SK-N-SH (cell line): Measurements from ENCODE around the gene SPAG6. TPM values are rescaled to one million over a fixed set of nuclear protein-coding genes. Genes with fewer than 3 reads are reported as not detected.

ENCODE experiments used
- CTCF ChIA-PET: fragments of 300-600, 350-600 bp; formaldehyde crosslinking; extraction: SDS; loops from one replicate; lab custom pipeline; 2021; lab: Yijun Ruan, JAX
- POLR2A ChIA-PET: fragments of 350-600 bp; sonication (Branson Sonifier 250); formaldehyde crosslinking; extraction: SDS; loops from one replicate; lab custom pipeline; 2020; ENCODE audit warnings: antibody characterized with exemption, inconsistent platforms; lab: Yijun Ruan, JAX
- DNase-seq: peaks from one replicate; pipeline ENCODE4 v3.0.0; 2012
- H2AFZ ChIP-seq: fragments of 200-600 bp; sonication (generic); 2 replicates; pipeline ENCODE4 v1.8.1; 2016; ENCODE audit warnings: antibody characterized with exemption, mild to moderate bottlenecking, low read depth
- H3F3A ChIP-seq: fragments of 200-600 bp; sonication (generic); replicated peaks from 2 replicates; pipeline ENCODE3; 2016; ENCODE audit warnings: antibody characterized with exemption, mild to moderate bottlenecking; ENCODE audit not compliant: insufficient read depth
- H3K27ac ChIP-seq, 2 experiments: fragments of 200-500 bp in 1 of 2; fragments of 200-600 bp in 1 of 2; sonication (Bioruptor generic) in 1 of 2; sonication (generic), shearing (Covaris generic) in 1 of 2; 2 replicates each; pipeline versions ENCODE4 v1.5.1 to v1.6.1; 2014 to 2016; ENCODE audit warnings: low read depth in 2 of 2, inconsistent platforms in 1 of 2, low read length in 1 of 2, mild to moderate bottlenecking in 1 of 2, mixed read lengths in 1 of 2
- H3K27me3 ChIP-seq: fragments of 200-600 bp; sonication (generic), shearing (Covaris generic); 2 replicates; pipeline ENCODE4 v1.6.1; 2016; ENCODE audit warnings: mixed run types; ENCODE audit not compliant: insufficient read depth
- H3K36me3 ChIP-seq, 2 experiments: fragments of 200-500 bp in 1 of 2; fragments of 200-600 bp in 1 of 2; sonication (Bioruptor generic) in 1 of 2; sonication (generic) in 1 of 2; replicated peaks in 1 of 2; 2 replicates each; pipeline versions ENCODE3 to v1.5.1; 2014 to 2016; ENCODE audit warnings: low read length in 1 of 2, mild to moderate bottlenecking in 1 of 2; ENCODE audit not compliant: insufficient read depth in 2 of 2, control insufficient read depth in 1 of 2
- H3K4me1 ChIP-seq, 2 experiments: fragments of 200-500 bp in 1 of 2; fragments of 200-600 bp in 1 of 2; sonication (Bioruptor generic) in 1 of 2; sonication (generic), shearing (Covaris generic) in 1 of 2; 2 replicates each; pipeline versions ENCODE4 v1.5.1 to v1.6.1; 2014 to 2016; ENCODE audit warnings: low read depth in 1 of 2, low read length in 1 of 2, mixed run types in 1 of 2; ENCODE audit not compliant: insufficient read depth in 2 of 2, control insufficient read depth in 1 of 2
- H3K4me2 ChIP-seq: fragments of 200-600 bp; sonication (generic), shearing (Covaris generic); 2 replicates; pipeline ENCODE4 v1.6.1; 2017; ENCODE audit warnings: mixed run types
- H3K4me3 ChIP-seq, 2 experiments: fragments of 200-500 bp in 1 of 2; fragments of 200-600 bp in 1 of 2; sonication (Bioruptor generic) in 1 of 2; sonication (generic), shearing (Covaris generic) in 1 of 2; 2 replicates each; pipeline versions ENCODE4 v1.5.1 to v1.8.1; 2014 to 2016; ENCODE audit warnings: low read depth in 2 of 2, inconsistent platforms in 1 of 2, low read length in 1 of 2, mild to moderate bottlenecking in 1 of 2, mixed read lengths in 1 of 2, moderate library complexity in 1 of 2
- H3K79me2 ChIP-seq: fragments of 200-600 bp; sonication (generic); 2 replicates; pipeline ENCODE4 v1.8.1; 2017; ENCODE audit warnings: mild to moderate bottlenecking; ENCODE audit not compliant: insufficient read depth
- H3K9ac ChIP-seq: fragments of 200-600 bp; sonication (generic); 2 replicates; pipeline ENCODE4 v1.6.1; 2017; ENCODE audit warnings: mixed run types
- H3K9me2 ChIP-seq: fragments of 200-600 bp; sonication (generic); 2 replicates; pipeline ENCODE4 v1.6.1; 2017; ENCODE audit warnings: mixed run types
- H3K9me3 ChIP-seq: fragments of 200-600 bp; sonication (generic); 2 replicates; pipeline ENCODE4 v1.6.1; 2017; ENCODE audit warnings: mixed run types, mild to moderate bottlenecking, moderate library complexity
- H4K20me1 ChIP-seq: fragments of 200-600 bp; sonication (generic); 2 replicates; pipeline ENCODE4 v1.6.1; 2017; ENCODE audit warnings: mild to moderate bottlenecking, mixed run types; ENCODE audit not compliant: insufficient read depth
- EP300 ChIP-seq, 2 experiments: IDR thresholded peaks; 2 replicates each; pipeline versions ENCODE4 v1.4.0 to v1.6.1; 2012; ENCODE audit warnings: borderline replicate concordance in 1 of 2, low read depth in 1 of 2, low read length in 1 of 2
- FOSL2 ChIP-seq: IDR thresholded peaks from 2 replicates; pipeline ENCODE4 v1.4.0; 2012; ENCODE audit warnings: low read depth, mild to moderate bottlenecking, moderate library complexity, borderline replicate concordance
- FOXJ3 ChIP-seq: sonication (generic); formaldehyde crosslinking; IDR thresholded peaks from 2 replicates; pipeline ENCODE4 v1.5.1; 2020; ENCODE audit warnings: mild to moderate bottlenecking, missing genetic modification reagents
- FOXM1 ChIP-seq: IDR thresholded peaks from 2 replicates; pipeline ENCODE4 v1.4.0; 2012; ENCODE audit warnings: low read depth, mild to moderate bottlenecking
- GATA2 ChIP-seq: sonication (generic); formaldehyde crosslinking; IDR thresholded peaks from 2 replicates; pipeline ENCODE4 v1.5.0; 2020; ENCODE audit warnings: mild to moderate bottlenecking, missing genetic modification reagents
- JUND ChIP-seq: IDR thresholded peaks from 2 replicates; pipeline ENCODE4 v1.4.0; 2012
- MAX ChIP-seq: IDR thresholded peaks from 2 replicates; pipeline ENCODE4 v1.4.0; 2012; ENCODE audit warnings: low read depth
- MEF2A ChIP-seq: IDR thresholded peaks from 2 replicates; pipeline ENCODE4 v1.4.0; 2012; ENCODE audit warnings: low read depth, borderline replicate concordance
- POLR2AphosphoS5 ChIP-seq: IDR thresholded peaks from 2 replicates; pipeline ENCODE4 v1.6.1; 2012; ENCODE audit warnings: low read depth, low read length
- RFX5 ChIP-seq: IDR thresholded peaks from 2 replicates; pipeline ENCODE4 v1.6.1; 2012; ENCODE audit warnings: mild to moderate bottlenecking, improper control_type of control experiment, low read length
- SIN3A ChIP-seq: IDR thresholded peaks from 2 replicates; pipeline ENCODE4 v1.6.1; 2012; ENCODE audit warnings: low read depth, mild to moderate bottlenecking, low read length, moderate library complexity, borderline replicate concordance
- SMC3 ChIP-seq: IDR thresholded peaks from 2 replicates; pipeline ENCODE4 v1.6.1; 2012; ENCODE audit warnings: low read depth, low read length, improper control_type of control experiment
- TAF1 ChIP-seq: IDR thresholded peaks from 2 replicates; pipeline ENCODE4 v1.6.1; 2012; ENCODE audit warnings: low read depth, mild to moderate bottlenecking, low read length, moderate library complexity, borderline replicate concordance
- WGBS: methylation state at CpG from one replicate; pipeline ENCODE4 v1.1.6; 2017; ENCODE audit warnings: low lambda C conversion rate; 5-methylcytosine and 5-hydroxymethylcytosine counted together
- polyA plus RNA-seq, 3 experiments: library from polyadenylated mRNA; depleted of rRNA; stranded (reverse); fragments of >200 nt; gene quantifications; 2 replicates each; pipeline ENCODE4 v1.2.3, GENCODE V29; 2012
- TF ChIP-seq, protein P1 (sequence below): fragments of 150-350 bp; IDR thresholded peaks from 2 replicates; pipeline ENCODE4 v1.6.1; 2017; ENCODE audit warnings: antibody characterized with exemption, low read length, low read depth, borderline replicate concordance
- TF ChIP-seq, protein P2 (sequence below): IDR thresholded peaks from 2 replicates; pipeline ENCODE4; 2012
- TF ChIP-seq, protein P3 (sequence below): fragments of 150-350 bp; IDR thresholded peaks from 2 replicates; pipeline ENCODE4 v1.6.1; 2016; ENCODE audit warnings: mild to moderate bottlenecking, low read depth, low read length

SPAG6 gene
- polyA plus RNA-seq, 1 of the 3 experiments (the other 2 are of a cell fraction) = 0.77 TPM

GRCh38 chr10:22445495-22445894, 100.2 kb downstream of the SPAG6 start:
- no peak overlapping the region for H3K4me3 ChIP-seq
- H3K27me3 ChIP-seq = no peaks in the 10 kb centered on the region
- 79% methylated on average over 3 of the region's 3 CpGs for WGBS
- peaks cover 0 to 15% of the 10 kb centered on the region in 2 experiments; a peak in 2 of 4 replicates for H3K4me1 ChIP-seq
- no peaks in the 10 kb centered on the region for H4K20me1 ChIP-seq
- no peaks in the 10 kb centered on the region for H3K9me3 ChIP-seq
- POLR2A ChIA-PET = no interaction called here
- no peaks in the 10 kb centered on the region for H3K36me3 ChIP-seq
- H3K9me2 ChIP-seq = no peaks in the 10 kb centered on the region
- H2AFZ ChIP-seq = no peak overlapping the region
- no peak overlapping the region for H3K9ac ChIP-seq
- H3K79me2 ChIP-seq = no peaks in the 10 kb centered on the region
- H3K27ac ChIP-seq = no peak overlapping the region
- no peak overlapping the region for H3K4me2 ChIP-seq
- H3F3A ChIP-seq = no peaks in the 10 kb centered on the region
- DNase-seq = no peak
- TF ChIP-seq RFX5 (no peak), FOSL2 (no peak), SIN3A (no peak), MEF2A (no peak), SMC3 (no peak), GATA2 (CRISPR knock-in tag) (no peak), EP300 (IDR thresholded peaks at IDR 0.05; ENCODE audit: borderline replicate concordance in 1 of 2, low read depth in 1 of 2, low read length in 1 of 2) (no peak), MAX (no peak), FOXM1 (no peak)
- TF ChIP-seq, protein P1, sequence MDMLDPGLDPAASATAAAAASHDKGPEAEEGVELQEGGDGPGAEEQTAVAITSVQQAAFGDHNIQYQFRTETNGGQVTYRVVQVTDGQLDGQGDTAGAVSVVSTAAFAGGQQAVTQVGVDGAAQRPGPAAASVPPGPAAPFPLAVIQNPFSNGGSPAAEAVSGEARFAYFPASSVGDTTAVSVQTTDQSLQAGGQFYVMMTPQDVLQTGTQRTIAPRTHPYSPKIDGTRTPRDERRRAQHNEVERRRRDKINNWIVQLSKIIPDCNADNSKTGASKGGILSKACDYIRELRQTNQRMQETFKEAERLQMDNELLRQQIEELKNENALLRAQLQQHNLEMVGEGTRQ = no peak
- TF ChIP-seq, protein P2, sequence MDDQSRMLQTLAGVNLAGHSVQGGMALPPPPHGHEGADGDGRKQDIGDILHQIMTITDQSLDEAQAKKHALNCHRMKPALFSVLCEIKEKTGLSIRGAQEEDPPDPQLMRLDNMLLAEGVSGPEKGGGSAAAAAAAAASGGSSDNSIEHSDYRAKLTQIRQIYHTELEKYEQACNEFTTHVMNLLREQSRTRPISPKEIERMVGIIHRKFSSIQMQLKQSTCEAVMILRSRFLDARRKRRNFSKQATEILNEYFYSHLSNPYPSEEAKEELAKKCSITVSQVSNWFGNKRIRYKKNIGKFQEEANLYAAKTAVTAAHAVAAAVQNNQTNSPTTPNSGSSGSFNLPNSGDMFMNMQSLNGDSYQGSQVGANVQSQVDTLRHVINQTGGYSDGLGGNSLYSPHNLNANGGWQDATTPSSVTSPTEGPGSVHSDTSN = no peak
- TF ChIP-seq, protein P3, sequence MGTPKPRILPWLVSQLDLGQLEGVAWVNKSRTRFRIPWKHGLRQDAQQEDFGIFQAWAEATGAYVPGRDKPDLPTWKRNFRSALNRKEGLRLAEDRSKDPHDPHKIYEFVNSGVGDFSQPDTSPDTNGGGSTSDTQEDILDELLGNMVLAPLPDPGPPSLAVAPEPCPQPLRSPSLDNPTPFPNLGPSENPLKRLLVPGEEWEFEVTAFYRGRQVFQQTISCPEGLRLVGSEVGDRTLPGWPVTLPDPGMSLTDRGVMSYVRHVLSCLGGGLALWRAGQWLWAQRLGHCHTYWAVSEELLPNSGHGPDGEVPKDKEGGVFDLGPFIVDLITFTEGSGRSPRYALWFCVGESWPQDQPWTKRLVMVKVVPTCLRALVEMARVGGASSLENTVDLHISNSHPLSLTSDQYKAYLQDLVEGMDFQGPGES = no peak
- CTCF ChIA-PET = no interaction called here

GRCh38 chr10:22447068-22447467, 101.8 kb downstream of the SPAG6 start:
- H3K36me3 ChIP-seq = no peaks in the 10 kb centered on the region
- H3K27me3 ChIP-seq = no peaks in the 10 kb centered on the region
- 80% methylated on average over 2 of the region's 2 CpGs for WGBS
- H3K4me3 ChIP-seq = no peak overlapping the region
- H2AFZ ChIP-seq = no peak overlapping the region
- TF ChIP-seq JUND (no peak), TAF1 (no peak), FOXJ3 (no peak), RFX5 (no peak), POLR2AphosphoS5 (no peak), EP300 (IDR thresholded peaks at IDR 0.05; ENCODE audit: borderline replicate concordance in 1 of 2, low read depth in 1 of 2, low read length in 1 of 2) (no peak)
- no peaks in the 10 kb centered on the region for H3K9me3 ChIP-seq
- H3K4me2 ChIP-seq = no peak overlapping the region
- H3K79me2 ChIP-seq = no peaks in the 10 kb centered on the region
- no peak for DNase-seq
- no peak overlapping the region for H3K27ac ChIP-seq
- no peaks in the 10 kb centered on the region for H3K9me2 ChIP-seq
- H4K20me1 ChIP-seq = no peaks in the 10 kb centered on the region
- H3K4me1 ChIP-seq = peaks cover 0 to 10% of the 10 kb centered on the region in 2 experiments; a peak in 2 of 4 replicates
- H3F3A ChIP-seq = no peaks in the 10 kb centered on the region
- ChIA-PET CTCF (interaction anchor here (0.9 kb wide), 1 partner anchor 15 kb away, joined by 3 read pairs; no protein-coding TSS in a partner anchor), POLR2A (no interaction called here)
- H3K9ac ChIP-seq = no peak overlapping the region
